RKO (cell line): ENCODE measurements around the gene HOXA4.

Experiments
- DNase-seq: peaks from one replicate; pipeline ENCODE4 v3.0.0-alpha.2; 2016; ENCODE audit warnings: low spot score

HOXA4 gene

GRCh38 chr7:27116962-27117886 lies 13.3 kb downstream of the HOXA4 start:
- DNase-seq: no peak

DNA sequence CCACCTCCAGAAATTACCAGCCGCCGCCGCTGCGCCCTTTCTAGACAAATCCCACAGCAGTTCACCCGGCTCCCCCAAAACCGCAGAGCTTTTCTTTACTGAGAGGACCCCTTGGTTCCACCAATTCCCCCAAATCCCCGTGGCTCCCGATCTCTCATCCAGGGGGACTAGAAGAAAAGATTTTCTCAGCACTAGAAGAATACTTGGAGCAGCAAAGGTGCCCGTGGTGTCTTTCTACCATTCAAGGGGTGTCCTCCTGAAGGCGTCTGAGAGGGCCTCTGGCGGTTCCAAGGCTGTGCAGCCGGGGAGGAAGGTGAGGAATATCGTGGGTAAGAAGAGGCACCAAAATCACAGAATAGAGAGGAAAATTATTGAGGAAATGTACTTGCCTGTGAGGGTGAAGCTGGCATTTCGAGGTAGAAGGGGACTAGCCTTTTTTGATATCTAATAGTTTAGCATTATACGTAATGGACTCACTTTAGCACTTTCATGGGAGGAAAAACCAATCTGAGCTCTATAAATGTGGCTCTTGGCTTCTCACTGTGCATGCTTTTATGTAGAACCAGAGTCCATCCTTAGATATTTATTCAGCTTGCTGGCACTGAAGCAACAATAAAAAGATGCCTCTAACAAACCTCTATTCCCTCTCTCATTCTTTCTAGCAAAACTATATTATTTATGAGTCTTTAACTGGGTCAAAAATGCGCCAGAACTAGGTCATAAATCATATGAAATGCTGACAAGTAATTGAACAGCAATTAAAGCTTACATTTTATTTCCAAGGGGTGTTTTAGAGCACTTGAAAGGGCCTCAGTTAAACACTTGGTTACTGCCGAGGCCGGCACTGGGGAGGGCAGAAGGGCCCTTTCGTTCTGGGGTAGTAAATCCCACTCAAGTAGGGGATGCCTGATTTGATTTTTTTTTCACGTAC lies 14.3 kb downstream of the HOXA4 start:
- DNase-seq: no peak

DNA sequence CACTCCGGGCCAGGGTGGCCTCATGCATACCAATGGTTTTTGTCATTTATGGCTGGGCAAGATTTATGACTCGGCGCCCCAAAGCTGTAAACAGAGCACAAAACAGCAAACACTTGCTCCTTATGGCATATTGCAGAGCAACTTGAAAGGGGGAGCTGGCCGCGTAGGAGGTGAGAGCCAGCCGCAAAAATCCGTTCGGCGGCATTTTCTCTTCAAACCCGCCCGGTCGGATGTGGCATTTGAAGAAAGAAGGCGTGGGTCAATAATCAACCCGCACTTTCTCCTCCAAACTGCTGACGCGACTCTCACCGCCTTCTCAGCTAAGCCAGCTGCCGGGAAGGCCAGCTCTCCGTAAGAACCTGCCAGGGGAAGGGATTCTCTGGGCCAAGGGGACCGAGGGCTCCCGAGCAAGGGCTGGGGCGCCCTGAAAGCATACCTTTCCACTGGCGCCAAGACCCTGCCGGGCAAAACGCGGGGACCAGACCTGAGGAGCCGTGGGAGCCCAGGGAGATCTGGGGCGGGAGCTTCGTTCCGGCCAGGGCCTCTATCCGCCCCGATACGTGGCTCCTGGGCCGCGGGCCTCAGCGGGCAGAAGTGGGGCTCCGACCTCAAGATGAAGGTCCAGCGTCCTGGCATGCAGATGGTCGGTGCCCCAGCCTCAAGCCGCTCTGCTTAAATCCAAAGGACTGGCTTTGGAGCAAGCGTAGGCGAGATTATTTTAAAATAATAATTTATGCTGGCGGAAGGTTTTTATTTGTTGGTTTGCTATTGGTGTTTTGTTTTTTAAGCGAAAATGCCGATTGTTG lies 15.1 kb downstream of the HOXA4 start:
- DNase-seq: peak; percentile 82

DNA sequence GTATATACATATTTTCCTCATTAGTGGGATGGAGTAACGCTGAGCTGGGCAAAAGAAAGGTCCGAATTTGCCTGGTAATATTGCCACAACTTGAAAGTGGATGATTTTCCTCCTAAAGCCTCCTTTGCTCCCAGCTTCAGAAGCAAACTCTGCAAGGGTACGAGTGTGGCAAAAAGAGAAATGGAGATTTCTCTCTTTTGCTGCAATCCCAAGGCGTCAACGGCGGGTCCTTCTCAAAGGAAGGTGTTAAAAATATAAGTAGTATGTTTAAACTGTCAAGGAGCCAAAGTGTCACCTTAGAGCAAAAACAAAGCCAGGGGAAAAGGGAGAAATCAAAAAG lies 15.7 kb downstream of the HOXA4 start:
- no peak for DNase-seq

DNA sequence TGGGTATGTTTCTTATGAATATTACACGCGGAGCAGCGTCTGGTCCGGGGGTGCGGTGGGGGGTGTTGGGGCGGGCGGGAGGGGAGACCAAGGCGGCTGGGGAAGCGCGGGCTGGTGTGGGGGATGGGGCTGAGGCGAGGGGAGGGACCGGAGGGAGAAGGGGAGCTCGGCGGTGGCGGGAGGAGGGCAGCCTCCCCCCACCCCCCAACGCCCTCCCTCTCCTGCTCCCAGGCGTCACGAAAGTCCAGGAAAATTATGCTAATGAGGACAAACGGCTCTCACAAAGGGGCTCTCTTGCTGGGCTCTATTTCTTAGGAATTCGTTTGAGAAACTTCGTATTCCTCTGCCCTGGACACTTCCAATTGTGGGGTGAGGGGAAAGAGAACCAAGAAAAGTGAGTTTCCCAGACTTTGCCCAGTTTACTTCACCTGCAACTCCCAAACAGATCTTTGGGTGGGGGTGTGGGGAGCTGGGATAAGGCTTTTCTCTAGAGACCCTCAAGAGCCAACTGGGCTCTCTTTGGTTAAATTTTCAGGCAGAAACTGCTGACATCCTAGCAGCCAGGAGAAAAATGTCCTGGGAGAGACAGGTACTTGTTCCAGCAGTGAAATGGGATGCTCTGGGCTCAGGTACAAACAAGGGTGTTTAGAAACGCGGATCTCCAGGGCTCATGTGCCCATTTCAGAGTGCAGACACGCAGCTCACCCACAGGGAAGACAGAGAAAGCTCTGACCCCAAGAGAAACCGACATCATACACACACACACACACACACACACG lies 16.4 kb downstream of the HOXA4 start:
- no peak for DNase-seq

DNA sequence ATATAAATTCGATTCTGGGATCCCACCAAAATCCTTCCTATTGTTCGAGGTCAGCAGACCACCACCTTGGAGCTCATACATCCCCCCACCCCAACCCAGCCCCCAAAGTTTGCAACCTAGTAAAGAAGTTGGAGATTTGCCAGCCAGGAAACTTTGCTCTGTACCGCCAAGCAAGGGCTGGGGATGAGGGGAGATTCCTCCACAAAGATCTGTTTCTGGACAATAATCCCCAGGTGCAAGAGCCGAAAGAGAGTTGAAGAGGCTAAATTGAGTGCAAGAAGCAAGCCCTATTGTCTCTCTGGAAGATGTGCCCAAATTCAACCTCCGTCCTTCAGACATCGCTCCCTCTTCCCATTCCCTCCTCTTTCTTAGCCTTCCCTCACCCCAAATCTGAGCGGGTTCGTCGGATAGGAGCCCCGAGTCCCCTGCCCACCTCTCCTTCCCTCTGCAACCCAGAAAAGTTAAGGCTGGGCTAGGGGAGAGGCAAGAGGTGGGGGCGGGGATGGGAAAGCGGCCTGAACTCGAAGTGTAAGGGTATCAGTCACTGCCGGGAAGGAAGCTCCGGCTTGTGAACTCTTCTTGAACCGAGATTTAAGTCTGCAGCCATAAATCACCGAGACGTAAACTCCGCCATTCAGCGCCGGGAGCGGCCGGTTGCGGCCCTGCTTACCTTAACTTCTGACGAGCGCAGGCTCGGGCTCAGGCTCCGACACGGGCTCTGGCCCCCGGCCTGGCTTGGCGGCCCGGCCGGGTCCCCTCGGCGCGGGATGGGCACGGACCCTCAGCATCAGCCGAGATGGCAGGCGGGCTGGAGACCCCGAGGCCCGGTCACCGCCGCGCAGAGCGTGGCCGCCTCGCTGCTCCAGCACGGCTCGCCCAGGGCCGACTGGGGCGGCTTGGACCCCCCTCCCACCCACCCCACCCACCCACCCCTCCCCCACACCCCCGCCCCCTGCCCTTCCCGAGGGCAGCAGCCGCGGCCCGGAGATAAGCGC lies 17.3 kb downstream of the HOXA4 start:
- DNase-seq: no peak

- no peak for DNase-seq
Measured at GRCh38 chr7:27112361-27112760, 18.2 kb downstream of the HOXA4 start.

DNA sequence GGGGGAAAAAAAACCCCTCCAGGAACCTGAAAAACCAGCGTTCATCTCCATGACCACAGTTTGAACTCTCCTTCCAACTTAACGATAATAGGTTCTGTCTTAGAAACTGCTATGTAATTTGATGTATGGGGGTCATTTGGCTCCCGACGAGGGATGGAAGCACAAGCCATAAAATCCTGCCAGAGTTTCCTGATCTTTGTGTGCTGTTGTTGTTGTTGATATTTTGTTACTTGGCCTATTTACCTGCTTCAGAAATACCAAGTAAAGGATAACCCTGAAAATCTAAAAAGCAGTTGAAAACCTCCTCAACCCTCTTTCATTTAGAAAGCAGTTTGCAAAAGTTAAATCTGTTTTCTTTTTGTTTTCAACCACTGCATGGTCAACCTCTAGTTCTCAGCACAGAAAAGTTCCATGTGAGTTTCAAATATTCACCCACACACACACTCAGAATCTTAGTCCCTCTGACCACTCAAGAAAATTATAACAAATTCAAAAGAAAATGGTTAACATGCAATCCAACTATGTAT lies 18.7 kb downstream of the HOXA4 start:
- DNase-seq: no peak

DNA sequence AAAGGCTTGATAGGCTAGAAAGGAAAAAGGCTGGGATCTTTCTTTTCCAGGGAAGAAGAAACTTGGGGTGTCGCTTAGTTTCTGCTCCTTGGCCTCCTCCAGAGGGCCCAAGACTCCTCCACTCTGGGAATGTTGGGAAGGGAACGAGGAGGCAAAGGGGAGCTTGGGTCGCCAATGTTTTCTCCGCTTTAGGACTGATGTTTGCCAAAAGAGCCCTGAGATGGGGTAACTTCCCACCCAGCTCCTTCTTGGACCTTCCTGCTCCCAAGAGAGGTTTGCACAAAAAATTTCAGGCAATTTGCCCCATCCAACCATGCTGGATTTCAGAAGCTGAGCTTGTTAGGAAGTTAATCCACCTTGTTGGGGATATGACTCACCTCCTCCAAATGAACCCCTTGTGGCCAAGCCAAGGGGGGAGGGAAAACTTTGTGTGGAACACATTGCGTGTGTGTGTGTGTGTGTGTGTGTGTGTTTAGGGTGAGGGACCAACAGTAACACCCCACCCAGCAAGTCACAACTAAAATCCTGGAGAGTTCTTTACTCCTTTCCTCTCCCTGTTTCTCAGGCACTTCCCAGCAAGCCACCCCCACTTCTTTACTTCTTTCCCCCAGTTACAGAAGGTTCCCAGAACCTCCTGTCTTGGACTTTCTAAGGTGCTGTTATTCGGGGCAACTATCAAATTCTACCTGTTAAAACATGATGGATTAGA lies 19.4 kb downstream of the HOXA4 start:
- DNase-seq: no peak

DNA sequence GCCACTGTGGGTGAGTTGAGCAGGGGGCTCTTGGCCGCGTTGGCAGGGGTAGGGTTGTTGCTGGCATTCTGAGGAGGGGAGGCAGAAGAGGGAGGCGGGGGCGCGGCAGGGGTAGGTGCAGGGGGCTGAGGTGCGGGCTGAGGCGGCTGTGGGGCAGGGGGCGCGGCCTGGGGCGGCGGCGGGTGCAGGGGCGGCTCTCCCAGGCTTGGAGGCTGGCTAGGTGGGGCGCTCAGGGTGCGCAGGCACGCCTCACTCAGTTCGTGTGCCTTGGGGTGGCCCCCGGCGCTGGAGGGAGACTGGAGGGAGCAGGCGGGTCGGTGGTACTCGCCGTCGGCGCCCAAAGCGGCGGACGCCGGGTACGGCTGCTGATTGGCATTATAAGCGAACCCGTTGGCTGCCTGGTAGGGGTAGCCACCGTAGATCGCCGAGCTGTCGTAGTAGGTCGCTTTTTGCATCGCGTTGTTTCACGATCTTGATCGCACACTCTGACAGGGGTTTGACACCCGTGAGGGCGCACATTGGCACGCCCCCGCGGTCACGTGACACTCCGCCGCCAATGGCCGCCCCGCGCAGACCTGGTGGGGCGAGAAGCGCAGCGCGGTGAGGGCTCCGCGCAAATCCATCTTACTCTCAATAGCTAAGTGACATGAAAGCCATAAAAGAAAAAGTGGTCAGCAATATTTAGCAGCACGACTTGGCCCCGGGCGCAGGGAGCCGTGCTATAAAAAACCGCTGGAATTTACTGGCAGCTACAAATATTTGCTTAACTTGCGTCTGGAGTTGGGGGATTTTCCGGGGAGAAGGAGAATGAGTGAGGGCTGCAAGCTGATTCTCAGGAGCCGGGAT lies 20.1 kb downstream of the HOXA4 start:
- no peak for DNase-seq

GRCh38 chr7:27109466-27110185 lies 20.9 kb downstream of the HOXA4 start:
- no peak for DNase-seq

GRCh38 chr7:27108390-27109127 lies 22.0 kb downstream of the HOXA4 start:
- DNase-seq: no peak

DNA sequence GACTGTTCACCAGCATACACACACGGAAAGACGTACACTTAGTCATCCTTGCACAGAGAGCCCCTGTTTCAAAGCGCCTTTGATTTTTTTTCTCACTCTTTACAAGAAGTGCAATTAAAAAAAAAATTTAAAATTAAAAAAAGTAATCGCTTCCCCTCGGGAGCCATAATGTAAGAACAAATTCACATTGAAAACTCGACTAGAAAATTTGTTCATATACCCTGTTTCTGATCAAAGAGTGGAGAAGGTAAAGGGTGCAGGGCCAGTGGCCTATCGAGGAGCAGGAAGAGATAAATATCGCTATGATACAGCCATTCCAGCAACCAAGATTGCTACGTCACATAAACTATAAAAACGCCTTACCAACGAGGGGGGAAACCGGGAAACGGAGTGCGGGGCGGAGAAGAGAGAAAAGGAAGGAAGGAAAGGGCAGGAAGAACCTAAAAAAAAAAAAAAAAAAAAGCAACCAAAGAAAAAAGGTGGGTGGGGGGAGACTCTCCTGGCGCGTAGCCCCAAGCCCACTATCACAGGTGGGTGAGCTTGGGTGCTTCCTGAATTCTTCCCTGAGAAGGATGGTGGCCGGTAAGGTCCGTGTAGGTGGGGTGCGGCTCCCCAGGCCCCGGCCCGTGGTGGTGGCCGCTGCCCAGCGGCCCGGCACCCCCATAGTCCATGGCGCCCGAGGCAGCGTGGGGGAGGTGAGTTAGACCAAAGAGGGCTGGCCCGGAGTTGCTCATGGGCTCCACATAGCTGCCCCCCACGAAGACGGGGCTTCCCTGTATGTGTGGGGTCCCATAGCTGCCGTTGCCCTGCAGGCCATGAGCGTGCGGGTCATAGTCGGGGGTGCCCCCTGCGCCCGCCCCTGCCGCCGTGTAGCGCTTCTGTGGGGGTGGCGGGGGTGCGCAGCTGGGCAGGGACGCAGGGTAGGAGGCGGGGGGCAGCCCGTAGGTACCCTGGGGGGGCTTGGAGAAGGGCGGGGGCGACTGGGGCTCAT lies 22.9 kb downstream of the HOXA4 start:
- DNase-seq: no peak

DNA sequence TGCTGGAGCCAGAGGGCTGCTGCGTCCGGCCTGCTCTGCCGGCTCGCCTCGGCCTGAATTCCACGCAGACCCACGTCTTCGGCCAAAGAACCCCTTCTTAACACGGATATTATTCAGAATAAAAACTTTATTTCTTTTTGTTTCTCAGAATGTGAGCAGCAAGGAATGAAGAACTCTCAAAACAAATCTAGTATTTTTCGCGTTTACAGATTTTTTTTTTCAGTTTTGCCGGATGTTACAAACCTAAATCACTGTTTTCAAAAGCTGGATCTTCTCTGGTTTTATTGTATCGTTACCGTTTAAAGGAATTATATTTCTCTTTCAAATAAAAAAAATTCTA lies 23.7 kb downstream of the HOXA4 start:
- DNase-seq: no peak

- DNase-seq: no peak
Measured at GRCh38 chr7:27106181-27106900, 24.2 kb downstream of the HOXA4 start.
